HepG2 (cell line): Measurements from ENCODE around the gene UXS1. TPM values are rescaled to one million over a fixed set of nuclear protein-coding genes. Genes with fewer than 3 reads are reported as not detected.

Experiments
- ARID5B ChIP-seq: IDR thresholded peaks from 2 replicates; pipeline ENCODE4 v1.4.0; 2020; ENCODE audit warnings: mild to moderate bottlenecking, missing genetic modification reagents
- ATF4 ChIP-seq, 2 experiments: fragments of 450-650 bp in 1 of 2; sonication (generic) in 1 of 2; formaldehyde crosslinking; IDR thresholded peaks; 2 replicates each; pipeline versions ENCODE4 v1.5.0 to v1.8.0; 2020 to 2022; ENCODE audit warnings: mild to moderate bottlenecking in 1 of 2, missing genetic modification reagents in 1 of 2
- CBX5 ChIP-seq: sonication (generic); formaldehyde crosslinking; IDR thresholded peaks from 2 replicates; pipeline ENCODE4 v1.4.0; 2020; ENCODE audit warnings: missing genetic modification reagents, borderline replicate concordance
- CEBPB ChIP-seq: IDR thresholded peaks from 2 replicates; pipeline ENCODE4 v1.6.1; 2011; ENCODE audit warnings: low read depth, low read length, improper control_type of control experiment, borderline replicate concordance
- HHEX ChIP-seq: IDR thresholded peaks from 2 replicates; pipeline ENCODE4 v1.6.1; 2016; ENCODE audit warnings: control low read depth
- LCORL ChIP-seq, 2 experiments: fragments of 450-650 bp in 1 of 2; sonication (generic) in 1 of 2; formaldehyde crosslinking in 1 of 2; IDR thresholded peaks; 2 replicates each; pipeline versions ENCODE4 v1.5.0 to v1.6.1; 2017 to 2020; ENCODE audit warnings: antibody characterized with exemption in 1 of 2, missing genetic modification reagents in 1 of 2
- NR2F6 ChIP-seq, 2 experiments: IDR thresholded peaks; 2 replicates each; pipeline ENCODE4 v1.6.1; 2016; ENCODE audit warnings: antibody characterized with exemption in 1 of 2, mild to moderate bottlenecking in 1 of 2
- SMAD3 ChIP-seq: sonication (generic); formaldehyde crosslinking; IDR thresholded peaks from 2 replicates; pipeline ENCODE4 v1.4.0; 2020; ENCODE audit warnings: missing genetic modification reagents
- SPEN ChIP-seq: sonication (generic); formaldehyde crosslinking; IDR thresholded peaks from 2 replicates; pipeline ENCODE4 v1.5.1; 2020; ENCODE audit warnings: low read depth, mild to moderate bottlenecking, missing genetic modification reagents
- THAP11 ChIP-seq: IDR thresholded peaks from 2 replicates; pipeline ENCODE4 v1.6.1; 2016; ENCODE audit warnings: missing biosample characterization, missing genetic modification reagents
- TRIM22 ChIP-seq: fragments of 450-650 bp; IDR thresholded peaks from 2 replicates; pipeline ENCODE4 v1.6.1; 2017
- ZBTB44 ChIP-seq: sonication (generic); formaldehyde crosslinking; IDR thresholded peaks from 2 replicates; pipeline ENCODE4 v1.4.0; 2020; ENCODE audit warnings: missing genetic modification reagents
- ZFP41 ChIP-seq: sonication (generic); formaldehyde crosslinking; IDR thresholded peaks from 2 replicates; pipeline ENCODE4 v1.4.0; 2020; ENCODE audit warnings: mild to moderate bottlenecking, missing genetic modification reagents, borderline replicate concordance
- ZNF317 ChIP-seq: sonication (generic); formaldehyde crosslinking; IDR thresholded peaks from 2 replicates; pipeline ENCODE4 v1.5.0; 2020; ENCODE audit warnings: mild to moderate bottlenecking, missing genetic modification reagents
- ZNF337 ChIP-seq: sonication (generic); formaldehyde crosslinking; IDR thresholded peaks from 2 replicates; pipeline ENCODE4 v1.5.1; 2020; ENCODE audit warnings: missing genetic modification reagents, low read depth, mild to moderate bottlenecking, borderline replicate concordance
- ZNF614 ChIP-seq: IDR thresholded peaks from 2 replicates; pipeline ENCODE4 v1.6.1; 2018; ENCODE audit warnings: missing biosample characterization, missing genetic modification reagents, inconsistent platforms, borderline replicate concordance
- ZNF710 ChIP-seq: sonication (generic); formaldehyde crosslinking; IDR thresholded peaks from 2 replicates; pipeline ENCODE4 v1.5.0; 2020; ENCODE audit warnings: mild to moderate bottlenecking, missing genetic modification reagents, borderline replicate concordance
- ZSCAN29 ChIP-seq: sonication (generic); formaldehyde crosslinking; conservative IDR thresholded peaks from 2 replicates; pipeline ENCODE4 v1.4.0; 2020; ENCODE audit warnings: mild to moderate bottlenecking, missing genetic modification reagents
- polyA plus RNA-seq, 8 experiments: library from polyadenylated mRNA; depleted of rRNA in 3 of 8; stranded (reverse) in 7 of 8; unstranded in 1 of 8; fragments of >200 nt; fragmentation: Illumina TruSeq in 4 of 8; extraction: Trizol in 4 of 8; gene quantifications; 2 replicates each; pipeline versions ENCODE4 v1.2.1 to v1.2.3, GENCODE V29; 2011 to 2016; ENCODE audit warnings: low read depth in 4 of 8, missing spikeins in 1 of 8, mixed read lengths in 1 of 8; ENCODE audit not compliant: insufficient read depth in 1 of 8
- total RNA-seq, 5 experiments: library from RNA; depleted of rRNA; stranded (reverse); fragments of >200 nt; fragmentation: Illumina TruSeq; extraction: Trizol; gene quantifications; 2 replicates each; pipeline ENCODE4 v1.2.3, GENCODE V29; 2016; ENCODE audit warnings: low read depth in 1 of 5

The UXS1 gene
- total and polyA plus RNA-seq, 2 of the 13 experiments (the other 11 are each of a cell fraction or from before 2014, with no cell fraction given) = 53.3 to 110 TPM

- no peak for TF ChIP-seq LCORL (IDR thresholded peaks at IDR 0.05)
- peak; percentile 84 for TF ChIP-seq LCORL (CRISPR knock-in tag; IDR thresholded peaks at IDR 0.05)
- 0 out of 2 replicates have a peak, but pooled peaks have one; percentile 14 for TF ChIP-seq HHEX (CRISPR knock-in tag)
- TF ChIP-seq ZNF337 (CRISPR knock-in tag) = no peak
- peak; percentile 65; the same call in 1 of the 2 replicates for TF ChIP-seq NR2F6 (IDR thresholded peaks at IDR 0.05)
- peak; percentile 82 for TF ChIP-seq NR2F6 (CRISPR knock-in tag; IDR thresholded peaks at IDR 0.05)
- peak; percentile 83 for TF ChIP-seq ARID5B
- TF ChIP-seq SPEN = 0 out of 2 replicates have a peak, but pooled peaks have one; percentile 28
- 0 out of 4 replicates have a peak, but pooled peaks of 1 of the 2 experiments have one; percentile 32 for TF ChIP-seq ATF4 (CRISPR knock-in tag; IDR thresholded peaks at IDR 0.05)
- peak; percentile 57; the same call in 1 of the 2 replicates for TF ChIP-seq ZNF710
- 0 out of 2 replicates have a peak, but pooled peaks have one; percentile 44 for TF ChIP-seq ZSCAN29 (CRISPR knock-in tag)
- TF ChIP-seq TRIM22 = no peak
- TF ChIP-seq ZNF317 (CRISPR knock-in tag) = 0 out of 2 replicates have a peak, but pooled peaks have one; percentile 46
- TF ChIP-seq ZBTB44 (CRISPR knock-in tag) = no peak
- peak; percentile 53; the same call in 1 of the 2 replicates for TF ChIP-seq CBX5 (CRISPR knock-in tag)
- TF ChIP-seq THAP11 (CRISPR knock-in tag) = peak; percentile 55; the same call in 1 of the 2 replicates
- TF ChIP-seq ZNF614 (CRISPR knock-in tag) = peak; percentile 90
- no peak for TF ChIP-seq ZFP41 (CRISPR knock-in tag)
- TF ChIP-seq SMAD3 (CRISPR knock-in tag) = peak; percentile 57; the same call in 1 of the 2 replicates
- peak; percentile 91 for TF ChIP-seq CEBPB
These were observed 3.8 kb upstream of the UXS1 start (continued) for GRCh38 chr2:106197878-106198277.
